ENCODE results near the gene PXYLP1.

Gene PXYLP1

DNA sequence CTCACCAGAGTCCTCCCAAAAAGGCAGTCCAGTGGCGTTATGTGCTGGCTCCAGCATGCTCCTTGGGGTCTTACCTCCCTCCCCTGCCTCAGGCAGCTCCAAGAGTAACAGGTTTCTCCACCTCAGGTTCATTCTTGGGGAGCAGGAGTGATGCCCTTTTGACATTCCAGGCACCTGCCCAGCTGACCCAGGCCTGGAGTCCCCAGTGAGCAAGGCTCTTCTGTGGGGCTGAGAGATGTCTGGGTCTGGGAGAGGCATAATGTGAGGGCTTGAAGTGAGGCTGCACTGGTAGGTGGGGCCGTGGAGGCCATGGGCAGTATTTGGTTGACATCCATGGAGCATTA, 15.3 kb downstream of the PXYLP1 start:
- DNase-seq (ENCODE audit: low read depth in 2 of 2, low spot score in 1 of 2), result no peak

DNA sequence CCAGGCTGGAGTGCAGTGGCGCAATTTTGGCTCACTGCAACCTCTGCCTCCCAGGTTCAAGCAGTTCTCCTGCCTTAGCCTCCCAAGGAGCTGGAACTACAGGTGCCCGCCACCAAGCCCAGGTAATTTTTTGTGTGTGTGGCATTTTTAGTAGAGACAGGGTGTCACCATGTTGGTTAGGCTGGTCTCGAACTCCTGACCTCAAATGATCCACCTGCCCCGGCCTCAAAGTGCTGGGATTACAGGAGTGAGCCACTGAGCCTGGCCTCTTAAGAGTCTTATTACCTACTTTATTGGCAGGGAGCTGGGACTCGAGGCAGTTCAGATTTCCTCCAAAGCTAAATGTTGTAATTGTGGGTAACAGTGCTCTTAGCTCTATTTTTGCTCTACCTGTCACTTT, 16.4 kb downstream of the PXYLP1 start:
- no peak for DNase-seq (ENCODE audit: low read depth in 2 of 2, low spot score in 1 of 2)

DNA sequence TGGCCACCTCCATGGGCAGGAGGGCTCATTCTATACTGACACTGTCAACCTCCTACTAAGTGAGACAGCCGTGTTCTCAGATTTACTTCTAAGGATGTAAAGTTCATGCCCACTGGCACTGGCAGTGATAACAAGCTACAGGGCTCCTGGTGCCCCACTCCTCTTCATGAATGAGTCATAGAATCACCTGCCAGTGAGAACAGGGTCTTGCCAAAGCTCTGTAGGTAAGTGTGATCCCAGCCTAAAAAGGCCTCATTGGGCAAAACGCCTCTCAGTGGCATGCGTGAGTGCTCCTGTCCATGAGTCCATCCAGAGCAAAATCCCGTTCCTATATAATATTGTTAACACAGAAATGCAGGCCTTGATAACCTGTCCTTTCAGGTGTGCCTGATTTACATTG, 17.4 kb downstream of the PXYLP1 start:
- no peak for DNase-seq (ENCODE audit: low read depth in 2 of 2, low spot score in 1 of 2)

DNA sequence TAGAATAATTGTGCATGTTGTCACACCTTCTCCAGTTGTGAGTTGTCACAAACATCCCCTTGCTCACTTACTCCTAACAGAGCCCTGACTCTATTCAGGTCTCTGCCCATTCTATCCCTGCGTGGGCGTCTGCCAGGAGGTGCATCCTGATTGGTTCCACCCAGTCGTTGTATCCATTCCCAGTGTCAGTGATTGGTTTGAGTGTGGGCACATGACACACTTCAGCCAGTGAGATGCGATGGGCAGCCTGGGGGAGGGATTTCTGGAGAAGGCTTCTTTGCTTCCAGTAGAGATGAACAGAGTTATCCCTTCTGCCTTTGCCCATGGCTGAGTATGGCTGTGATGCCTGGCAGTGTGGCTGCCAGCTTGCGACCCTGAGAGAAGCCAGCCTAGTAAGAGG, 18.7 kb downstream of the PXYLP1 start:
- no peak for DNase-seq (ENCODE audit: low read depth in 2 of 2, low spot score in 1 of 2)

DNA sequence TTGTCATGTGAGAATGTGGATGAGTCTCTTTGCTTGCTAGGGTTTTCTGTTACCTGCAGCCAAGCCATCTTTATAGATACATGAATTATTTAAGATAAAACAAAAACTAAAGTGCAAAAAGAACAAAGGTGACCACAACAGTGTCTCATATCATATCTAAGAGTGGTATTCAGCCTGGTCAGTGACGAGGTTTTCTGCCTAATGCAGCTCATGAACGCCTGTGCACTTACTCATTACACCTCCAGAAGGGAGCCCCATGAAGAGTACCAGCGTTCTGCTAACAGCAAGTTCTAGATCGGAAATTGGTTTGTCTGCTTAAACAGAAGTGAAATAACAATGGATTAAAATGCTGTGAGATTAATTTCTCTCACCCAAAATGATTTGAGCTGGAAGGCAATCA, 19.2 kb downstream of the PXYLP1 start:
- no peak for DNase-seq (ENCODE audit: low read depth in 2 of 2, low spot score in 1 of 2)

DNA sequence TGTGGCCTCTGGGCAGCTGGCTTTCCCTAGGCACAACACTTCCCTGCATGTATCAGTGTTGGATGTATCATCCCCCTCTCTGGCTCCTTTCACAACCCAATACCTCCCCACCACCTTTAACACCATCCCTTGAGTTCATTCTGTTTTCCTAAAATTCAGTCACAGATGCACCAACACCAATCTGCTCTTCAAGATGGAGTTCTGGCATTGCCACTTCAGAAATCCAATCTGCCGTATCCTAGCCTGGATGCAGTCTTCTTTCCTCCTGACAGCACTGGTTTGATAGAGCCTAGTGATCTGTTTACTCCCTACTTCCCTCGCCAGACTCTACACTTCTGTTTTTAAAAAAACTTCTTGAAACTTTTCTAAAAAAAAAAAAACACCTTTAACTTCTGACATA, 21.7 kb downstream of the PXYLP1 start:
- no peak for DNase-seq (ENCODE audit: low read depth in 2 of 2, low spot score in 1 of 2)

DNA sequence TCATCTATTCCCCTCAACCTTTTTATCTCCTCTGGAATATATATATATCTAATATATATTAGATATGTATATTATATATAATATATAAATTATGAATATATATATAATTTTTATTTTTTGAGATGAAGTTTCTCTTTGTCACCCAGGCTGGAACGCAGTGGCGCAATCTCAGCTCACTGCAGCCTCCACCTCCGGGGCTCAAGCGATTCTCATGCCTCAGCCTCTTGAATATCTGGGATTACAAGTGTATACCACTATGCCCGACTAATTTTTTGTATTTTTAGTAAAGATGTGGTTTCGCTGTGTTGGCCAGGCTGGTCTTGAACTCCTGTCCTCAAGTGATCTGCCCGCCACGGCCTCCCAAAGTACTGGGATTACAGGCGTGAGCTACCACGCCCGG, 22.2 kb downstream of the PXYLP1 start:
- DNase-seq (ENCODE audit: low read depth in 2 of 2, low spot score in 1 of 2), result no peak

DNA sequence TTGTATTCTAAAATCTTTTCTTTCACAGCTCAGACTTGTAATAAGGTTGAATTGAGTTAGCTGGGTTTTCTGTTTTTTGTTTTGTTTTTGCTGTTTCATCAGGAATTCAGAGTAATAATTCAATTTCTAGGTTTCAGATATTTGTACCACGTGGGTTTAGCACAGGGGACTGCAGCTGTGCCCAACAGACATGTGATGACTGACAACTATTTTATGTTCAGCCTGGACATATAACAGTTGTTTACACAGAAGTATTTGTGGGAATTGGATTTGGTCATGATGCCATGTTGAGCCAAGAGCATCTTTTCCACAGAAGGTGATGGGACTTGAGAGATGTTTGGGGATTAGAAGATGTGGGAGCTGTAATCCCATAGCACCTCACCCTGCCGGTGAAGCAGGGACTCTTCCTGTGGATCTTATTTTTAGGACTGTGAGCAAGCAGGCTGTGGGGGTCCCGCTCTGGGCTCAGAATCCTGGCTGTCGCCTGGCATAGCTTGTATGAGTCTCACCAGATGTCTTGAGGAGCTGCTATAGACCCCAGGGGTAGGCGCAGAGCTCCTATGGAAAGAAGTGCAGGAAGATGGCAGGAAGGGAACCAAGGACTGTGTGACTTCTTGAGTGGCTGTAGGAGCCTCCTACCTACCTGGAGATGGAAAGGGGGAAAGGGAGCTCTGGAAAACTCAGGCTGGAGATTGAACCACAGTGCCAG, 23.7 kb downstream of the PXYLP1 start:
- no peak for DNase-seq (ENCODE audit: low read depth in 2 of 2, low spot score in 1 of 2)

DNA sequence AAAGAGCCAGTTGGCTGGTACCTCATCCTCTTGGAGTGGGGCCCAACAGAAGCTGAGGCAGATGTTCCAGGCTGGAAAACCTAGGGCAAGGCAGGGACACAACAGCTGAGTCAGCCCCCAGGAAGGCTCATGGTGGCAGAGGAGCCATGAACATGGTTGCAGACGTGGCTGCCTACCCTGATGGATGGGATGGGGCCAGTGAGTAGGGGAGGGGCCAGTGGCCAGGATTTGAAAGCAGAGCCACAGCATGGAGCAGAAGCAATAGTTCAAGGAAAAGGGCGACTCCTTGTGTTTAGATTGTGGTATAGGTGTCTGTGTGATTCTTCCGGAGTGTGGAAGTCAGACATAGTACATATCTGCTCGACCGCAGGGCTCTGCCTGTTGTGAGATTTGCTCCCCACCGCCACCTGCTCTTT, 24.2 kb downstream of the PXYLP1 start:
- no peak for DNase-seq (ENCODE audit: low read depth in 2 of 2, low spot score in 1 of 2)

DNA sequence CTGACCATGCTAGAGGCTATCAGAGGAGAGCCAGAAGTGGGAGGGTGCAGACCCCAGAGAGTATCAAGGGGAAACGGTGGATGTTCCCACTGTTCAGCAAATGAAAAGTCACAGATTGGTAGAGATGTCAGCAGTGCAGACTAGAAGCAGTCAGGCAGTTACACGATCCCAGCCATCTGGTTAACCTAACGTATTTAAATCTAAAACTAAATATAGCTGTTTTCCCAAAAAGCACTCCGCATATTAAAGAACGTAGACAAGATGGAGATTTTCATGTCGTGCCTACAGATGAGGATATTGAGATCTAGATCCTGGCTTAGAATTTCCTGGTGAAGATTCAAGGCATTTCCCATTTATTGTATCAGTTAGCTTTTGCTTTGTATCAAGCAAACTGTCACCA, 25.2 kb downstream of the PXYLP1 start:
- no peak for DNase-seq (ENCODE audit: low read depth in 2 of 2, low spot score in 1 of 2)

DNA sequence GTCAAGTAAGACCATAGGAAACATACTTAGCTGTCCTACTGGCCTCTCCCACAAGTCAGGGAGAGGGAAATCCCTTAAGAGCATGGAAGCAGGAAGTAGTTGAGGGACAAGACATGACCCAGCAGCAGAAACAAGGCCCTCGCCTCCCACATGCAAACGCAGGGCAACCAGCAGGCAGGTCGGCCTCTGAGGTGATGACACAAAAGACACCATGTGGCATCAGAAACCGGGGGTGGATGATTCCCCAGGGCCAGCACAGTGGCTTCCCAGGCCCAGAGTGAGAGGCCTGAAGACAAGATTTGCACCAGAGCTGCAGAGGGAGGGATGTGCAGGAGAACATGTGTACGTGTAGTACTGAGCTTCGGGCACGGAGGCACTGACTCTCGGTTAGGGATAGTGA, 26.3 kb downstream of the PXYLP1 start:
- DNase-seq (ENCODE audit: low read depth in 2 of 2, low spot score in 1 of 2), result no peak

DNA sequence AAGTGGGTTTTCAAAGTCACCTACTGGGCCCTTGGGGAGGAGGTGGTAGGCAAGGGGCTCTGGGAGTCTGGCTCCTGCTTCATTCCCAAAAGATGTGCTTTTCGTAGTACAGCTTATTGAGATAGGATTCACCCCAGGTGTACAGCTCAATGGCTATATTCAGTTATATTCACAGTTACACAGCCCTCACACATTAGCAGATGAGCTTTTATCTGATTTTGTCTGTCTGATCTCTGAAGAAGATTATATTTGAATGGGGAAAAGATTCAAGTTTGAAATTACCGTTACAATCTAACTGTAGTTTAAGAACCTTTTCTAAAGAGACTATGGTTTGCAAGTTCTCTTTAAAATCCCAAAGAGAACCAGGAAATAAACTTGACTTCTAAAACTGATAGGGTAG, 27.3 kb downstream of the PXYLP1 start:
- DNase-seq (ENCODE audit: low read depth in 2 of 2, low spot score in 1 of 2), result no peak

DNA sequence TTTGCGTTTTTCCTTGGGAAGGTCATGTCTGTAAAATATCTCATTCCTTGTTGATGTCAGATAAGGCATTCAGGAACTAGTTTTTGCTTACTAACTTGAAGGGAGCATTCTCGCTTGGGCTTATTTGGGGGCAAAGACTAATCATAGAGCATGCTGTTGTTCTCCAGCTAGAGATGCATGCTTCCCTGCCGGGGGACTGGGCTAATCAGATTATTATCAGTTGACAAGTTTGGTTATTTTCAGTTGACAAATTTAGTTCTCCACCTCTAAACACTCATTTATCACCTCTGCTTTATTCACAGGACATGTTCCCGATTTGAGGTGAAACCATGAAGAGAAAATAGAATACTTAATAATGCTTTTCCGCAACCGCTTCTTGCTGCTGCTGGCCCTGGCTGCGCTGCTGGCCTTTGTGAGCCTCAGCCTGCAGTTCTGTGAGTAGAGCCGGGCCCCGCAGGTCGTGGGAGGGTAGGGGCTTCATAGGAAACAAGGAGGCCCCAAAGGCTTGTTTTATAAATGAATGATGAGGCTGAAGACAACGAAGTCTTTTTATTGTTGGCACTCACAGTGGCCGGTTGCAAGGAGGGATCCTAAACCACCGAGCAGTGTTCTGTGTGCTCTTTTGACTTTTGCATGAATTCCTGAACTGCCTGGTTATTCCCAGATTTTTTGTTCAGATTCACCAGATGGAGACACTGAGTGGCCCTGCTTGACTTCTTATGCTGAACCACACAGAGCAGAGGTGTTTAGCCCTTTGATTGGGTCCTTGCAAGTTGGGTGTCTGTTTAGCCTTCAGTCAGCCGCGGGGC, 28.4 kb downstream of the PXYLP1 start:
- no peak for DNase-seq (ENCODE audit: low read depth in 2 of 2, low spot score in 1 of 2)

DNA sequence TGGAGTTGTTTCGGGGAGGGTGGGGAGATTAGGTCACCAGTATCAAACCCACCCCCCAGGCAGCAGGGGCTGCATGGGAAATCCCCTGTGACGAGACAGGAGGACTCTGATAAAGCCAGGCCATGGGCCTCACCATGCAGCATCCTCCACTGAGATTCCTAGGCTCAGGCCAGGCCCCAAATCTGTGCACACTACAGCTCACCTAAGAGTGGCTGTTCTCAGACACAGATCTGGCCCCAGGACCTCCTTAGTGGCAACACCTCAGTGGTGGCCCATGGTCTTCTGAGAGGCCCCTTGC, 29.0 kb downstream of the PXYLP1 start:
- no peak for DNase-seq (ENCODE audit: low read depth in 2 of 2, low spot score in 1 of 2)

DNA sequence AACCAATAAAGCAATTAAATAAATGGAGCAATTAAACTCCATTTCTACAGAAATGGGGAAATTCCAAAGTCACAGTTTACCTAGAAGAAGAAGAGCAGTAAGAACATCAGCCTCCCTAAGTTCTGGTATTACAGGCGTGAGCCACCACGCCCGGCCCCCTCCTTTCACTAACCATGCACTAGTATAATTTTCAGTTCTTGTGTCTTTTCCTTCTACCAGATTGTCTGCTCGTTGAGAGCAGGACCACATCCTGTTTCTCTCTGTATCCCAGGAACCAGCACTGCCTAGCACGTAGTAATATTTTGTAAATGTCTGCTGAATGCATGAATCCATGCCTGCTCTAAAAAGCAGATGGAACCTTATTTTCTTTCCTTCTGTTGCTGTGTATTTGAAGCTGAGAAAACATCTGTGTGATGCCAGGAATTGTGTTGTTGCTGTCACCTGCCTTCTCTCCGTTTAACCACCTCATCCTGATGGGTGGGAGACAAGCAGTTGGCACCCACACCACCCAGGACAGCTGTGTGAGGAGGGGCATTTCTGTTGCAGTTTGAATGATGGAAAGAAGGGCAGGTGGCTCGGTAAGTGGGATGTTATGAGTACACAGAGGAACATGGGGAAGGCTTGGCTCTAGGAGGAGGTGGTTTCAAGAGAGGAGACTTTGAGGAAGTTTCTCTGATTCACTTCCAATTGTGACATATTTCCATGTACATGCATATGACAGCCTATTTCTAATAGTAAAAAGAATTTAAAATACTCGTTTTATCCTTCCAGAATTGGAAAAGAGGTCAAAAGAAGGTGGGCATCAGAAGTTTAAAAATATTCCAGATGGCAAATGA, 30.1 kb downstream of the PXYLP1 start:
- no peak for DNase-seq (ENCODE audit: low read depth in 2 of 2, low spot score in 1 of 2)

DNA sequence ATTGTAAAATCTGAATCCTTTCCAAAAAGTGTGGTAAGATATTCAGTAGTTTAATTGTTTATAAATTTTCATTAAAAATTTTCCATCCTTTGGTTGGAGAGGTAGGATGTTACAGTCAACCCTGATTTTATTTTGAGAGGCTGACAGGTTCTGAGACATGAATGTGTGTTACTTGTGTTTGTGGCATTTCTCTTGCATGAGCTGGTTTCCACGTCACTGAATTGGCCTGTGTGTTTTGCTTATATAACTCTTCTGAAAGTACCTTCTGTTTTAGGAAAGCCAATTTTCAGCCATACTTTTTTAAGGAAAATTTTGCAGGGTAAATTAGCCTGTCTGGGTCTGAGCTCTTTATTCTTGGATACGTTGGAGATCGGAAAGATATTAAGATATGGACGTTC, 30.7 kb downstream of the PXYLP1 start:
- no peak for DNase-seq (ENCODE audit: low read depth in 2 of 2, low spot score in 1 of 2)

DNA sequence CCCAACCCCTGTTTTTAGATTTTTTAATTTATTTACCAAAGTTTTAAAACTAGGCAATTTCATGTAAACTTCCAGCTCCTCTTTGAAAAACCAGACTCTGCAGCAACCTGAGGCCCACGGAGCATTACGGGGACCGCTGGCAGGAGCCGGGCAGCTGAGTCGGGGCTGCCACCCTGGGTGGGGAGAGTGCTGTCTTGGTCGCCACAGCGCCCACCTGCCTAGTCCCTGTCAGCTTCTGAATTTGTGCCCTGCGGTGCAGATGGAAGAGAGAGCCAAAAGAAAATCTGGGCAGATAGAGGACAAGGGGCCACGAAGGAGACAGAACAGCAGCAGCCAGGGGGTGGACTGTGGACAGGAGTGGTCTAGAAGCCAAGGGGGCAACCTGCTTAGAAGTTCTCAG, 34.6 kb downstream of the PXYLP1 start:
- no peak for DNase-seq (ENCODE audit: low read depth in 2 of 2, low spot score in 1 of 2)

DNA sequence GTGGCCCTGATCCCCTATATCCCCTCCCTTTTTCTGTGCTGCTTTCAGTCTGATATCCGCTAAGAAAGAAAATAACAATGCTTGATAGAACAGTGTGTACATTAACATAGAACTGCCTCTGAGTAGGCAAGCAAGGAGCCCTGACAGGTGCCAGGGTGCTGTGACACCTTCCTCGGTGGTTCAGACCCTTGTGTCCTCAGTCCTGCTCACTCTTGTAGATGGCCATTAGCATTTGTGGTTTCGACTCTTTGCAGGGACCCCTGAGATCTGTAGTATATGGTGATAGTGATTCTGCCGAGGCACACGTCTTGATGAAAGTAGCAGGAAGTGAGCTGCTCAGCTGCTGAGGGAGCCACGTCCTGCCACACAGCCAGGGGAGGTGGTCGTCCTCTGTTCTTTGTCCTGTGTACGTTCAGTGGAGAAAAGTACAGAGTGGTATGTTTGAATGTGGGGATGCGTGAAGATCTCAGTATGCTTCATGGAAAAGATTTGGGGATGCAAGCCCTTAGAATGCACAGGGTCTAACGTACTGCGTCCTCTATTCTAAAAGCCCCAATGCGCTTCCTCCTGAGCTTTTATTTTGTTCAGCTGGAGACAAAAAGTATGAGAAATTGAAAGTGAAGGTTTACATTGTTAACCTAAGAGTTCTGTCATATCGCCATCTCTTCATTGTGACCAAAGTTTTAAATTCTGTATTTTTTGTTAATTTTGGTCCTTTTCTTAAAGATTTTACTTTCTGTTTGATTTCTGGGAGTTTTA, 35.4 kb downstream of the PXYLP1 start:
- DNase-seq (ENCODE audit: low read depth in 2 of 2, low spot score in 1 of 2), result peak in 1 of 2 donors; percentile 11

DNA sequence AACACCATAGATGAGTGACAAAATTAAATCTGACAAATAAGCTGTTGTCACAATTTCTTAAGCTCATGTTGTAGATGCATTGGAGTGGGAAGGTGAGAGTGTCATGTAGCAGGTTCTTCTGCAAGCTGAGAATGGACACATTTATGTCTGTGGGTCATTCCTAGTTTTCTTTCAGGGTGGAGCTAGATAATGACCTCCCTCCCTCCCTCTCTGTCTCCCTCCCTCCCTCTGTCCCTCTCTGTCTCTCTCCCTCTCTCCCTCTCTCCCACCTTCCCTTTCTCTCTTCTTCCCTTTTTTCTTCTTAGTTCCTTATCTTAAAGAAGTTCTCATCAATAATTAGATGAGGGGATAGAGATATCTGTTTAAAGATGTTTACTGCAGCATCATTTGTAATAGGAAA, 36.0 kb downstream of the PXYLP1 start:
- no peak for DNase-seq (ENCODE audit: low read depth in 2 of 2, low spot score in 1 of 2)

DNA sequence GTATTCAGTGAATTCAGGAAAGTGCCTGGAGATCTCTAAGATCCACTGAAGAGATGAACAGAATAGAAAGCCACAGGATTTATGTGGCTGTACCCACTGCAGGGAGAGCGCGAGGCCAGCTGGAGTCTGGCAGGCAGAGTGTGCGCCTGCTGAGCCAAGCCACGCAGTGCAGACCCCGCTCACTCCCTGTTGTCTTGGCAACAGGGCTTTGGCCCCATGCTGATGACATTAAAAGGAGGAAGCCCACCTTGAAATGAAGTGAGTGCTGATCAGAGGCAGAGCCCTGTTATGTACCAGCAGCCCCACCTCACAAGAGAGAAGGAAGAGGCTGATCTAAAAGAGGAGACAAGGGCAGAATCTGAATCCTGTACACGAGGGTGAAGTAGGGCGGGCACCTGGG, 36.7 kb downstream of the PXYLP1 start:
- no peak for DNase-seq (ENCODE audit: low read depth in 2 of 2, low spot score in 1 of 2)

DNA sequence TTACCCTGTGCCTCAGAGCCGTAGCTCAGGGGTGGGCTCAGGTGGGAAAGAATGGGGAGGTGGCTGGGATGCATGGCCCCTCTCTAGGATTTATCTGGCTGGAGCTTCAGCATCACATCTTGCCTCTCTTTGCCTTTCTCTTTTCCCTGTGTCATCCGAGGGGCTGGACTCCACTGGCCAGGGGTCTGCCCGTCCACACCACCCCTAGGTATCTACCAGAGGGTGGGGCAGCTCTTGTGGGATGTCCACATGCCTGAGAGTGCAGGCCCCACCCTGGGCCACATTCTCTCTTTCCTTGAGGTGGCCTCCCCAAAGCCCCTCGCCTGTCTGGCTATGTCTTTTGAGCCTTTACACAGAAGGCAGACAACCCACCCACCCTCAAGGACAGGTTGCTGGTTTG, 37.2 kb downstream of the PXYLP1 start:
- no peak for DNase-seq (ENCODE audit: low read depth in 2 of 2, low spot score in 1 of 2)

DNA sequence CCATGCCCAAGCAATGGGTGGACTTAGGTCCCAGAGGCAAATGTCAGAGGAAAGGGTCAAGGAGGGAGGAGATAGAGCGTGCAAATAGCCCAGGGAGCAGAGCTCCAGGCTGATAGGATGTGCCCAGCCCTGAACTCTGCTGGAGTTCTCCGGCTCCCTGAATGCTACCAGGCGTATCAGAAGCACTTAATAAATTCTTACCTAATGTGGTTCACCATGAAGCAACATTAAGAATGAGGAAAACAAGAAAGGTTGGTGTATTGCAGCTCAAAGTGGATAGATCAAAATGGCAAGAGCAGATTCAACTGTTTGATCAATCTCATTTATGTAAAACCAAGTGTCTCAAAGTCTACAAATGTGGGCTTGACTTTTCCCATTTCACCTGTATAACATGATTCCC, 38.3 kb downstream of the PXYLP1 start:
- DNase-seq (ENCODE audit: low read depth in 2 of 2, low spot score in 1 of 2), result no peak
